GM13976 (cell line): ENCODE results near the gene ATP1B2.

Experiments
- DNase-seq: peaks from one replicate; pipeline ENCODE4 v3.0.0; 2012; ENCODE audit warnings: low spot score
- CTCF ChIP-seq: IDR thresholded peaks from 2 replicates; pipeline ENCODE4 v1.5.1; 2012; ENCODE audit warnings: borderline replicate concordance, mild to moderate bottlenecking; ENCODE audit not compliant: insufficient read depth; ENCODE audit errors: extremely low read depth, missing control alignments, control extremely low read depth
- in situ Hi-C: fragments of 300-500 bp; cut with MboI; formaldehyde crosslinking; loops from one replicate; pipeline ENCODE4 v1.12.0; 2022; ENCODE audit warnings: low sequenced_read_pairs, mixed read lengths, inconsistent platforms; ENCODE audit not compliant: unreplicated experiment

Gene ATP1B2

GRCh38 chr17:7687908-7688807 lies 37.4 kb downstream of the ATP1B2 start, which contains the start of gene WRAP53:
WRAP53 (plus strand) TSS chr17:7688477; CDS start chr17:7688649, 172 bp downstream.
- in situ Hi-C loops = no loop called here
- DNase-seq = peak; percentile 96
- peak; percentile 97 for TF ChIP-seq CTCF

GRCh38 chr17:7688808-7689316 lies 38.1 kb downstream of the ATP1B2 start:
- no peak for DNase-seq
- no peak for TF ChIP-seq CTCF
- in situ Hi-C loops = no loop called here

- no peak for TF ChIP-seq CTCF
- no peak for DNase-seq
- in situ Hi-C loops = no loop called here
These were observed 44.9 kb downstream of the ATP1B2 start for GRCh38 chr17:7695586-7695985.

- no peak for TF ChIP-seq CTCF
- DNase-seq = no peak
- in situ Hi-C loops = no loop called here
These were observed 47.3 kb downstream of the ATP1B2 start for GRCh38 chr17:7697828-7698588.

- TF ChIP-seq CTCF = no peak
- in situ Hi-C loops = no loop called here
- DNase-seq = no peak
These were observed 49.8 kb downstream of the ATP1B2 start for GRCh38 chr17:7700510-7700909.

GRCh38 chr17:7701681-7702080 lies 51.0 kb downstream of the ATP1B2 start:
- no peak for DNase-seq
- in situ Hi-C loops = no loop called here
- TF ChIP-seq CTCF = no peak
